NCI-H510A treated with DMSO at 0.1 percent for 48 hours (cell line): ENCODE results near the gene ZBED6.
"Not testable (repeated sequence)": the region's sequence is repeated elsewhere in the genome, so short reads cannot be mapped to it uniquely, and the experiment has no call there.

Experiments
- DNase-seq: peaks from one replicate; lab custom pipeline; 2025; lab: John Stamatoyannopoulos, UW

Gene ZBED6

GRCh38 chr1:203778789-203779188 lies 16.6 kb upstream of the ZBED6 start:
- DNase-seq = no peak

- no peak for DNase-seq
Observed at GRCh38 chr1:203781962-203782361, 13.5 kb upstream of the ZBED6 start.

GRCh38 chr1:203789966-203790365 lies 5.5 kb upstream of the ZBED6 start:
- no peak for DNase-seq

GRCh38 chr1:203791498-203791897 lies 3.9 kb upstream of the ZBED6 start:
- DNase-seq = no peak

- DNase-seq = no peak
Observed at GRCh38 chr1:203792486-203792885, 2.9 kb upstream of the ZBED6 start.

GRCh38 chr1:203793561-203793960 lies 1.9 kb upstream of the ZBED6 start:
- DNase-seq = not testable (repeated sequence)

- no peak for DNase-seq
Observed at GRCh38 chr1:203794764-203795440, 521 bp upstream of the ZBED6 start.

- DNase-seq = no peak
Observed at GRCh38 chr1:203796236-203796605, 798 bp downstream of the ZBED6 start.

GRCh38 chr1:203797216-203797615 lies 1.8 kb downstream of the ZBED6 start:
- DNase-seq = no peak

- DNase-seq = no peak
Observed at GRCh38 chr1:203797948-203798655, 2.7 kb downstream of the ZBED6 start.

- no peak for DNase-seq
Observed at GRCh38 chr1:203799157-203799556, 3.7 kb downstream of the ZBED6 start.

- DNase-seq = no peak
Observed at GRCh38 chr1:203799971-203800370, 4.5 kb downstream of the ZBED6 start.

- DNase-seq = no peak
Observed at GRCh38 chr1:203805689-203806088, 10.3 kb downstream of the ZBED6 start.

GRCh38 chr1:203807196-203807595 lies 11.8 kb downstream of the ZBED6 start:
- no peak for DNase-seq

GRCh38 chr1:203813581-203814341 lies 18.3 kb downstream of the ZBED6 start:
- DNase-seq = no peak

- no peak for DNase-seq
Observed at GRCh38 chr1:203818399-203818798, 23.0 kb downstream of the ZBED6 start.

GRCh38 chr1:203823306-203823705 lies 27.9 kb downstream of the ZBED6 start:
- no peak for DNase-seq

- no peak for DNase-seq
Observed at GRCh38 chr1:203826175-203826574, 30.8 kb downstream of the ZBED6 start.

GRCh38 chr1:203828002-203828401 lies 32.6 kb downstream of the ZBED6 start:
- DNase-seq = no peak

GRCh38 chr1:203828503-203828902 lies 33.1 kb downstream of the ZBED6 start:
- DNase-seq = no peak

GRCh38 chr1:203829247-203829646 lies 33.8 kb downstream of the ZBED6 start:
- not testable (repeated sequence) for DNase-seq

- no peak for DNase-seq
Observed at GRCh38 chr1:203835476-203835875, 40.1 kb downstream of the ZBED6 start.

- DNase-seq = no peak
Observed at GRCh38 chr1:203839081-203839480, 43.7 kb downstream of the ZBED6 start.
